ENCODE data around the gene PECR. TPM values are rescaled to one million over a fixed set of nuclear protein-coding genes. Genes with fewer than 3 reads are reported as not detected.
A peak's percentile ranks its signal among the peaks of the same experiment; 100 is the strongest.
"Not testable (repeated sequence)": the region's sequence is repeated elsewhere in the genome, so short reads cannot be mapped to it uniquely, and the experiment has no call there.

Gene PECR
- total RNA-seq, 1 donor from 2014 or later: 3.1 TPM

DNA sequence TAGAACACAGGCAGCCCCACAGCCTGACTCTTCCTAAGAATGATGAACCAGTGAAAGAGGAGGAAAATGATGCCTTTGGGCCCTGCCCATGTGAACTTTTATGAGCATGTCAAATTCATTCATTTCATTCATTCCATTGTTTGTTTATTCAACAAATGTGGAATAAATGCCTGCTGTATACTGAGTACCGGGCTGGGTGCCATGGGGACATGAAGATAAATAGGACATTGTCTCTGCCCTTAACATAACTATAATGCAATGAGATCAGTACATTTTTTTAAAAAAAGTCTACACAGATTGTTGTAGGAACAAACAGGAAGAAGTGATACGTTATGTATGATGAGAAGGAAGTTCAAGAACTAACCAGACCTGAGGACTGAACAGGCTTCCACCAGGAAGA lies 83.0 kb downstream of the PECR start:
- no peak for ATAC-seq

DNA sequence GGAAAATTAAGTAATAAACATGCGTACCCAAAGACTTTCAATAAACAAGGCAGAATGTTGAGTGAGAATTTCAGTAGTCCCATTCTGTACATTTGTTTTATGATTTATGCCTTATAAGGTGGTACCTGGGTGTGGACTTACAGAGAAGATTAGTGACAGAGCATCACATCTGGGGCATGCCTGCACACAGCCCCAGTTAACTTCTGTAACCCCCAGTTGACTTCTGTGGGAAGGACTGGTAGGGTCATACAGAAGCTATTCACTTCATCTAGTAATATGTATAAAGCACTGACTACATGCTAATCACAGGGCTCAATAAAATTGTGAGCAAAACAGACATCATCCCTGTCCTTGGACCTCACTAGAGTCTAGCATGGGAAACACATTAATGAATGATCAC lies 84.4 kb downstream of the PECR start:
- ATAC-seq: peak; percentile 90

DNA sequence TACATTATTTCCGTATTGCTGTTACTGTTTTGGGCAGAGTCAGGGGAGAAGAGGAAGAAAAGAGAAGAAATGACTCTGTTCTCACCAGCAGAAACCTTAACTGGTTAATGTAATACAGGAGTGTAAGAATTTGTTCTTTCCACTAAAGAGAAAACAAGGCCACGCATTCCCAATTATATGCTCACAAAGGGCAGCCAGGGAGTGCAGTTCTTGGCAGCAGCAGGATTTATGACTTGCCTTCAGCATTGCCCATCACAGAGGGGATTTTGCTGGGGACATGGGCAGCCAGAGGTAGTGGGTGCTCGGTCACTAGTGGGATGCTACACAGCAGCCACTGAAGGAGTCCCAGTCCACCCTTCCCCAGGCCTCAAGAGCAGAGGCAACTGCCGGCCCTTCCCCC lies 86.7 kb downstream of the PECR start:
- ATAC-seq: no peak

DNA sequence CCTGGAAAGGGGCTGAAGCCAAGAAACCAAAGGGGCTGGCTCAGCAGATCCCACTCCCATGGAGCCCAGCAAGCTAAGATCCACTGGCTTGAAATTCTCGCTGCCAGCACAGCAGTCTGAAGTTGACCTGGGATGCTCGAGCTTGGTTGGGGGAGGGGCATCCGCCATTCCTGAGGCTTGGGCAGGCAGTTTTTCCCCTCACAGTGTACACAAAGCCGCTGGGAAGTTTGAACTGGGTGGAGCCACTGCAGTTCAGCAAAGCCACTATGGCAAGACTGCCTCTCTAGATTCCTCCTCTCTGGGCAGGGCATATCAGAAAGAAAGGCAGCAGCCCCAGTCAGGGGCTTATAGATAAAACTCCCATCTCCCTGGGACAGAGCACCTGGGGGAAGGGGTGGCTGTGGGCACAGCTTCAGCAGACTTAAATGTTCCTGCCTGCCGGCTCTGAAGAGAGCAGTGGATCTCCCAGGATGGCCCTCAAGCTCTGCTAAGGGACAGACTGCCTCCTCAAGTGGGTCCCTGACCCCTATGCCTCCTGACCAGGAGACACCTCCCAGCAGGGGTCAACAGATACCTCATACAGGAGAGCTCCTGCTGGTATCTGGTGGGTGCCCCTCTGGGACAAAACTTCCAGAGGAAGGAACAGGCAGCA lies 92.9 kb downstream of the PECR start:
- not testable (repeated sequence) for ATAC-seq

Other genes starting within 250 kb of the PECR start
- gene MREG, start 68.3 kb downstream of the PECR start, total RNA-seq: 61.9 TPM
- 0.04 TPM for gene TMEM169, start 110 bp upstream of the PECR start, total RNA-seq
- gene XRCC5, start 27.5 kb upstream of the PECR start, total RNA-seq: 198 TPM